ENCODE data around the gene TRIP12. TPM values are rescaled to one million over a fixed set of nuclear protein-coding genes. Genes with fewer than 3 reads are reported as not detected.
A peak's percentile ranks its signal among the peaks of the same experiment; 100 is the strongest.

The TRIP12 gene
- total and polyA plus RNA-seq, 2 donors: 49.2 to 274 TPM

- WGBS: 8% methylated on average over 4 of the region's 4 CpGs
- DNase-seq (ENCODE audit: extremely low spot score): no peak
- Histone ChIP-seq H3K4me1 (ENCODE audit: insufficient read depth) (peaks cover 5% of the 10 kb centered on the region), H3K36me3 (ENCODE audit: insufficient read depth) (no peaks in the 10 kb centered on the region), H3K27ac (ENCODE audit: low read depth) (no peak overlapping the region), H3K4me3 (ENCODE audit: low read depth, low read length) (no peak overlapping the region)
Observed at GRCh38 chr2:229715895-229716507, 205.8 kb downstream of the TRIP12 start.

DNA sequence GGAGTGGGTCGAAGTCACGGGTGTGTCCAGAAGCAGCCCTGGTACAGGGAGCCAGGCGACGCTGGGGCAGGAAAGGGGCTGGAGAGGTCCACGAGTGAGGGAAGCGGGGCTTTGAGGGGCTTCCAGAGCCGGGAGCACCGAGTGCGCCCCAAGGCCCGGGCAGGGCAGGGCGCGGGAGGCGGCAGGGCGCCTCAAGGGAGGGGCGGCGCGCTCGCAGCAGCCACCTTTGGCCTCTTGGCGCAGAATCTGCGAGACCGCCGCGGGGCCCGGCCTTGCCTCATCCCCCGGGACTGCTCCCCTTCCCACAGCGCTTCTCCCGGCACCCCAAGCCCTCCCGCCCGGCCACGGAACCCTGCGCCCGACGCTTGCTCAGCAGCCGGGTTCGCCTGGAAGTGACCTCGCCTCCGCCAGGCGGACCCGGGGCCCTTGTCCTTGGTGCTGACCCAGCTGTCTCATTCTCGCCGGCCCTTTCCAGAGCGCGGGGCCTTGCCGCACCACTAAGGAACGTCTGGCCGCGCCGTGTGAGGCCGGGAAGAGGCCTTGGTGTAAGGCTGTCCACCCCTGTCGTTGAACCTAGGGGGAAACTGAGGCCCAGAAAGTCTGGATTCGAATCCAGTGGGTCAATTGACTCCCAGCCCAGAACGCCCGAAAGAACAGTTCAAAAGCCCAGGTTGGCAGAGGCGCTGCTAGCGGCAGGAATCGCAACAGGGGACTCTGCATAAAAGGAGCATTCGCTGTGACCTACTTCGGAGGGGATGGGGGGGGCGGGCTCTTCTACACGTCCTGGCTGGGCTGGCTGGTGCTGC is 206.9 kb downstream of the TRIP12 start:
- peak; percentile 1 for DNase-seq (ENCODE audit: extremely low spot score)
- no peak overlapping the region for H3K27ac ChIP-seq (ENCODE audit: low read depth)

DNA sequence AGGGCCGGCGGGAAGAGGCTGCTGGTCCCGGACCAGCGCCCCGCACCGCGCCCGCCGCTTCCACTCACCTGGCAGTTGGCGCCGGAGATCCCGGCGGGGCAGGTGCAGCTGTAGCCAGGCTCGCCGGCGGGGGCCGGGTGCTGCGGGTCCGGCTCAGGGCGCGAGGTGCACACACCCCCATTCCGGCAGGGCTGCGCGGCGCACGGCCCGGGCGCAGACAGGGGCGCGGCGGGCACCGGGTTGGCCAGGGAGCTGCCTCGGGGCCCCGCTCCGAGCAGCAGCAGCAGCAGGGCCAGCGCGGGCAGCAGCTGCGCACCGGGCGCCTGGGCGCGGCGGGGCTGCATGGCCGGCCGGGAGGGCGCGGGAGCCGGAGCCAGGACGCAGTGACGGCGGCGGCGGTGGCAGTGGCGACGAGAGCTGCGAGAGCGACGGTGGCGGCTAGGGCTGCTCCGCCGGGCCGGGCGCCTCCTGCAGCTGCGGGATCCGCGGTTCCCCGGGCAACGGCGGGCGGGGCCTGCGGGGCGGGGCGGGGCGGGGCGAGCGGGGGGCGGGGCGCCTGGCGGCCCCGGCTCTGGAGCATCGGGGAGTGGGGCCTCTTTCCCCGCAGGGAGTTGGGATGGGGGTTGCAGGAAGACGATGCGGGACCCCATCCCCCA is 207.6 kb downstream of the TRIP12 start, which contains the start of gene DNER:
TSS of gene DNER (minus strand) at position 476 of the 656 bp plus-strand sequence. CDS start at position 344, 132 bp downstream.
- peaks cover 5% of the 10 kb centered on the region for H3K4me1 ChIP-seq (ENCODE audit: insufficient read depth)
- WGBS: under 1% methylated on average over 84 of the region's 84 CpGs
- H3K27ac ChIP-seq (ENCODE audit: low read depth): no peak within 1 kb of the TSS
- no peaks in the 10 kb centered on the region for H3K36me3 ChIP-seq (ENCODE audit: insufficient read depth)
- no peak for DNase-seq (ENCODE audit: extremely low spot score)
- peak within 1 kb of the TSS; percentile 67 for H3K4me3 ChIP-seq (ENCODE audit: low read depth, low read length)

More for the DNA sequence above, 206.9 kb downstream of the TRIP12 start:
- H3K36me3 ChIP-seq (ENCODE audit: insufficient read depth): no peaks in the 10 kb centered on the region
- WGBS: under 1% methylated on average over 60 of the region's 60 CpGs
- H3K4me1 ChIP-seq (ENCODE audit: insufficient read depth): peaks cover 5% of the 10 kb centered on the region
- H3K4me3 ChIP-seq (ENCODE audit: low read depth, low read length): peak overlapping the region; percentile 67

Small RNA genes lying within 50 kb of the gene (small RNA-seq; reads per million reads assigned to genes)
- gene RNU6-613P (not detected), gene RNU6-964P (not detected)

Other genes starting within 250 kb of the TRIP12 start
- 4.4 TPM for gene DNER, start 207.5 kb downstream of the TRIP12 start, total RNA-seq
- 2.9 TPM for gene DNER, start 207.5 kb downstream of the TRIP12 start, polyA plus RNA-seq
- gene FBXO36, start 494 bp upstream of the TRIP12 start, total RNA-seq: 3.2 TPM
- 2.3 TPM for gene FBXO36, start 494 bp upstream of the TRIP12 start, polyA plus RNA-seq
- gene SLC16A14, start 146.9 kb upstream of the TRIP12 start, total RNA-seq: 13.7 TPM
- 4.9 TPM for gene SLC16A14, start 146.9 kb upstream of the TRIP12 start, polyA plus RNA-seq

Measured in urinary bladder (tissue), 4 donors.